Activated CD4-positive, alpha-beta T cell treated with anti-CD3 and anti-CD28 coated beads, Interleukin-2, amount 50 U/mL, for 24 hours (primary cell): ENCODE results near the gene SH3GLB2.
A peak's percentile ranks its signal among the peaks of the same experiment; 100 is the strongest.
"Not testable (repeated sequence)": the region's sequence is repeated elsewhere in the genome, so short reads cannot be mapped to it uniquely, and the experiment has no call there.

Experiments
- DNase-seq, 2 donors: peaks; one replicate each; pipeline ENCODE4 v3.0.0-alpha.2; 2020; ENCODE audit warnings: low read depth in 1 of 2, low spot score in 1 of 2

Gene SH3GLB2

GRCh38 chr9:129054163-129054851 is 26.2 kb upstream of the SH3GLB2 start:
- no peak for DNase-seq

GRCh38 chr9:129053020-129053419 is 24.9 kb upstream of the SH3GLB2 start:
- no peak for DNase-seq

DNA sequence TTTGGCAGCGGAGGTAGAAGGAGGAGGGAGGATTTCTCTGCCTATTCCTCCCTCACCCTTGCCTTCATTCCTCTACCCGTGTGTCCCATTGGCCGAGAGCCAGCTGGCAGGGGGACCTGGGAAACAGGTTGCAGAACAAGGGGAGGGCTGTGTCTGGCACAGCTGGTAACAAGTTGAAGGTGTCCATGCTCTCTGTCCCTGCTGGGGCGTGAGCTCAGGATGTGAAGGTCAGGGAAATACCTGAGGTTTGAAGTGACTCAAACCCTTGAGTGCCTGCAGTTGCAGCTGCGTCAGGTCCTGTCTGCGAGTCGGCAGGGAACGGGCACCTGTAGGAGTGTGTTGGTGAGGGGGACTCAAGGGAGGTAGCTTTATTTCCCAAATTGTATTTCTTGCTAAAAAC is 24.5 kb upstream of the SH3GLB2 start:
- DNase-seq, result no peak

DNA sequence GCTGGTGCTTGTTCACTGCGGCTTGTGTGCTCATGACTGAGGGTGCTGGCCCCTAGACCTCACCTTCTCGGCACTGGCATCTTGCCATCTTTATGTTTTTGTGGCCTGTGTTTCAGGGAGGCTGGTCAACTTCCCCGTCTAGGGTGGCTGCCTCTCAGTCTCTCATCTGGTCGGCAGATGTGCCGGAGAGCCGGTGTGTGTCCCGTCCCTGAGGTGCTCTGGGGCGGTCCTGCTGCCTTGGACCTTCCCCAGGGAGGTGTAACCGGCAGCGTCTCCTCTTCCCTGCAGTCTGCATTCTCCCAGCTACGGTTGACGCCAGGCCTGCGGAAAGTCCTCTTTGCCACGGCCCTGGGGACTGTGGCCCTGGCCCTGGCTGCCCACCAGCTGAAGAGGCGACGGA is 13.9 kb upstream of the SH3GLB2 start:
- DNase-seq, result no peak

- DNase-seq, result no peak
Measured at GRCh38 chr9:129040113-129040643, 12.0 kb upstream of the SH3GLB2 start.

DNA sequence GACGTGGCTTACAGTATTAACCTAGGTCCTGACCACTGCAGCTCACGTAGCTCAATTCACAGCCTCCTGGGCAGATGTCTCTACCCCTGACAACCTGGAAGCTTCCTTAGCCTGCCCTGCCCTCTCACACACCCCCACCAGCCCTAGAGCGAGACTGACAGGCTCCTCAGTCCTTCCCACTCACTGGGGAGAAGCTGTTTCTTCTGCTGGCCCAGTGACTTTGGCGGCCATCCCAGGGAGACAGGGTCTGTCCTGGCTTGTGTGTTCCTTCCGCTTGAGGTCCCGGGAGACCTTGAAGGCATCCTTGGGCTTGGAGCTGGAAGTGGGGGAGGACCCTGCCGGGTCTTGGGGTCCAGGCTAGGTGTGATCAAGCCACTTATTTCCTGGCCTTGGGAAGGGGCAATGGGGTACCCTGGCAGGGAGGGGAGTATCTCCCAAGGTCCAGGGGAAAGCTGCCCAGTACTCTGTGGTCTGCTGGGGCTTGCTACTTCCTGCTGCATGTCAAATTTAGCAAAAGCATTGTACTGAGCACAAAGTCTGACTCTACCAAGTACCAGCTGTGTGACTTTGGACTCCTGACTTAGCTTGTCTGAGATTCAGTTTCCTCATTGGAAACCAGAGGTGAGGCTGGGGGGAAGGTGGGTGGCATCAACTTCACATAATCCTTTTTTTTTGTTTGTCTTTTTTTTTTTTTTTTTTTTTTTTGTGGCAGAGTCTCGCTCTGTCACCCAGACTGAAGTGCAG is 10.2 kb upstream of the SH3GLB2 start:
- DNase-seq, result no peak

- no peak for DNase-seq
Measured at GRCh38 chr9:129037767-129038098, 9.6 kb upstream of the SH3GLB2 start.

DNA sequence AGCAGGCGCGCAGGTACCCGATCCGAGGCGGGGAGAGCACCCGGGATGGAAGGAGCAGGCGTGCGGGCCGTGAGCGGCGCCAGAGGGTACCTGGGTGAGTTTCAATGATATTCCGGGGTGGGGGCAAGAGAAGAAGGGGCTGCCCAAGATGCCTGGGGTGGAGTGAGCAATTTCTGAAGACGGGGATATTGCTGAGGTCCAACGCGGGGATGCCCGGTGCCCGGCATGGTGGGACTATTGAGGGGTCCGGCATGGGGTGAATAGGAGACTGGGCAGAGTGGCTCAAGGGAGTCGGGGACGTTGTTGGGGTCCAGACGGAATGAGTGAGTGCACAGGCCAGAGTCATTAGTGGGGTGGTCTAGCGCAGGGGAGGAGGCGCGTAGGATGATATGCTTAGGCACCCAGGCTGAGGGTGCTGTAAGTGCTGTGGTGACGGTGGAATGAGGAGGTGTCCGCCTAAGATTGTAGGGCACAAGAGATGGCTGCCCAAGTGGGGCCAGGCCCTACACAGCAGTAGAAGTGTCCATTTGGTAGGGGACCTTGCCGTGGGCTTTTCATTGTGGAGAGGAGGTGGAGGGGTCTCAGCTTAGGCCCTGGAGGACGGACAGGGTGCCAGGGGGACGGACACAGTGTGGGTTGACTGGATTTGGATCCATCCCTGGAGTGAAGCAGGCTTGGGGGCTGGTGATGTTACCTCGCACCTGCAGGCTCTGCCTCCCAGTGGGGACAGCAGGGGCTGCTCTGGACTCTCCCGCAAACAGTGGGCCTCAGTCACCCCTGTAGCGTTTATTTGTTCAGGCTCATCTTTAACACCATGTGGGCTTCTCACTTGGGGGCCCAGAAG is 9.0 kb upstream of the SH3GLB2 start:
- no peak for DNase-seq

DNA sequence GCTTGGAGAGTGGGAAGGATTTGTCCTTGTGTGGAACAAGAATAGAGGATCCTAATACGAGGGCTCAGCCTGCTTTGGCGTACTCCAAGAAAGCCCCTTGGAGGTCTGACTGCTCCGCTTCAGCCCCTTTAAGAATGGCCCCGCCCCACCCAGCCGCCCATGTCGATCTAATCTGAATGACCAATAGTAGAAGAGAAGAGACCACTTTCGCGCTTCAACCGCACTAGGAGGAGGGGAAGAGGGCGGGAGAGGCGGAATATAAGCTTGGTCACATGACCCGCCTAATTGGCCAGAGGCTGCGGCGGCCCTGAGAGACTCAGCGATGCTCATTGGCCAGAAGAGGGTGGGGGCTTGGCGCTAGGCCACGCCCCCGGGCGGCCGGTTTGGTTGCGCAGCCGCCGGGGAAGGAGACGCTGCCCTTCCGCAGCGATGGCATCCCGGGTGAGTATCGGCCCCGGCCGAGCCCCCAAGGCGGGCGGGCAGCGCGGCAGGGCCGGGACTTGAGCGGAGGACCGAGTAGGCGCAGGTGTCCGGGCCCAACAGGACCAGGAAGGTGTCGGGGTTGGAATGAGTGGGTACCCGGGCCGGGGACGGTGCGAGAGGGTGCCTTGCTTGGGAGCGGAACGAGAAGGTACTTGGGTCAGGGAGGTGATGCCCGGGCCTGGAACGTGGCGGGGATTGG is 8.3 kb upstream of the SH3GLB2 start, which contains the start of gene MIGA2:
TSS of gene MIGA2 (plus strand) at position 386 of the 682 bp plus-strand sequence. CDS start 3,969 bp downstream, outside the sequence.
- peak; percentile 72 to 95 for DNase-seq

- DNase-seq, result not testable (repeated sequence)
Measured at GRCh38 chr9:129035838-129036237, 7.7 kb upstream of the SH3GLB2 start.

- no peak for DNase-seq
Measured at GRCh38 chr9:129033216-129033615, 5.1 kb upstream of the SH3GLB2 start.

DNA sequence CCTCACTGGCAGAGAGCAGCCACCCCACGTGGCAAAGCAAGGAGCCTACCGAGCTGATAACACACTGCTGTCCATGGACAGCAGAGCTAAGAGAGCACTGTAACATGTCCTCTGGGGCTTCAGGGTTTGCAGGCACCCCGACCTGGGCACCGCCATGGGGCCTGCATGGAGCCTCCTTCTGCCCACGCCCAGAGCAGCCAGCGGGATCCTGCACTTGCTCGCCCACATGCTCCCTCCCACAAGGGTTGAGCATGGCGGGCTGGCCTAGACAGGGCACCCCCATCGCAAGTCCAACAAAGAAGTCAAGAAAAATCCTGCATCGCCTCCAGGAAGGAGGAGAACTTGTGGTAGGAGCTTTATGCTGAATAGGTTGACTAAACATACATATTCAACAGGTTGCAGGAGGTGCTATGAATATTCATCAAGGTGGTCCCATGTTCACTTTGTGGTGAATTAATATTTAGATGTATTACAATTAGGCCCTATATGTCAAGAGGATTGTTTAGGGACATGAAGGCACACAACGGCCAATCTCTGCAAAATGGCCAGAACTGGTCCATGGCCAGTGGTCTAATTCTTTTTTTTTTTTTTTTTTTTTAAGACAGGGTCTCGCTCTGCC is 4.5 kb upstream of the SH3GLB2 start:
- no peak for DNase-seq

DNA sequence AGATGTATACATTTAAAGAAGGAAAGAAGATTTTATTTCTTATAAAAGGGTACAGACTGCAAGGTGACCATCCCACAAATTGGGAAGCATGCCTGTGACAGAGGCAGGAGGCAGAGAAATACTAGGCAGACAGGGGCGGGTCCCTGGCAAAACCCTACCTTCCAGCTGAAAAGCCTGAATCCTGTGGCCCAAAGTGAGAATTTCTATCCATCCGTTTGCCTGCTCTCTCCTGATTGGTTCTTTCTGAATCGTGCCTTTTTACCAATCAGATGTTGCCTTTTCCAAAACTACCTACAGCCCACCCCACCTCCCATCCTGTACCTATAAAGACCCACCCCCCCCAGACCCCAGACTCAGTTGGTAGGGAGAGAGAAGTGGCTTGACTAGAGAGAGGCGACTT is 3.4 kb upstream of the SH3GLB2 start:
- no peak for DNase-seq

DNA sequence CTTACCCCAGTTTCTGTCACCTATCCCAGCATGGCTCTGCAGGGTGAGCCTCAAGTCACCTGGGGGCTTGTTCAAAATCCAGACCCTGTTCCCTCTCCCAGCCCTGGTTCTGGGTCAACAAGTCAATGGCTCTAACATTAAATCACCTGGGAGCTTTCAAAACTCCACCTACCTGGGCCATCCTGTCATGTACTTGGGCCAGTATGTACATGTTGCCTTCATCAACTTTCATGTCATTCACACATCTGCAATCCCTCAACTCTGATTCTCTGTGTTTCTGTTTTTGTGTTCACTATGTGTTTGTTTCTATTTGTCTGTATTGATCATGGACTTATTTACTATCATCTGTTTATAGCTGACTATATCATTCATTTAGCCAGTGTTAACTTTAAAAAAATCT is 2.1 kb upstream of the SH3GLB2 start:
- no peak for DNase-seq

GRCh38 chr9:129027685-129028191 is 393 bp downstream of the SH3GLB2 start:
- peak in 1 of 2 donors; percentile 15 for DNase-seq

DNA sequence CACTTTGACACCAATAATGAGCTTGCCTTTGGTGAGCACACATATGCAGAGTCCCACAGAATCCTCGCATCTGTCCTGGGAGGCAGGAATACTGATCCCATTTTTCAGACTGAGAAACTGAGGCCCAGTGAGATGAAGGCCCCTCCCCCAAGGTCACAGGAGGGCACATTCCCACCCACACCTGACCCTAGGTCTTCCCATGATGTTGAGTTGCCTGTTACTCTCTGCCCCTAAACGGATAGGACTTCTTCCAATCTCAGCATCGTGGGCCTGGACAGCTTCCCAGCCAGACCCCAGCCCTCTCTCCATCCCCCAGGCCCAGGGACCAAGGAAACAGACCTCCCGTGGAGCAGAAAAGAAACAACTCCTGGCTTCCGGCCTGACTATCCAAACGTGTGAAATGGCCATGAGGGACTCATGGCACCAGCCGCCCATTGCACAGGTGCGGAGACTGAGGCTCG is 877 bp downstream of the SH3GLB2 start:
- no peak for DNase-seq

- DNase-seq, result no peak
Measured at GRCh38 chr9:129026442-129027223, 1.5 kb downstream of the SH3GLB2 start.

DNA sequence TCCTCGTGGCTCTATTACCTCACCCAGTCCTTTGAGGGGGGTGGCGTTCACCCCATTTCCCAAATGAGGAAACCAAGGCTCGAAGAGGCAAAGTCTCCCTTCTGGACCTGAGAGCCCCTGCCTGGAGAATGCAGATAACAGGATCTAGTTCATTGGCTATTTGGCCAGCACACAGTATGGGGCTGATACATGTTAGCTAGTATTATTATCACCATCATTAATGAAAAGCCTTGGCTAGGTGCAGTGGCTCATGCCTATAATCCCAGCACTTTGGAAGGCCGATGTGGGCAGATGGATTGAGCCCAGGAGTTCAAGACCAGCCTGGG is 4.3 kb downstream of the SH3GLB2 start:
- DNase-seq, result no peak

DNA sequence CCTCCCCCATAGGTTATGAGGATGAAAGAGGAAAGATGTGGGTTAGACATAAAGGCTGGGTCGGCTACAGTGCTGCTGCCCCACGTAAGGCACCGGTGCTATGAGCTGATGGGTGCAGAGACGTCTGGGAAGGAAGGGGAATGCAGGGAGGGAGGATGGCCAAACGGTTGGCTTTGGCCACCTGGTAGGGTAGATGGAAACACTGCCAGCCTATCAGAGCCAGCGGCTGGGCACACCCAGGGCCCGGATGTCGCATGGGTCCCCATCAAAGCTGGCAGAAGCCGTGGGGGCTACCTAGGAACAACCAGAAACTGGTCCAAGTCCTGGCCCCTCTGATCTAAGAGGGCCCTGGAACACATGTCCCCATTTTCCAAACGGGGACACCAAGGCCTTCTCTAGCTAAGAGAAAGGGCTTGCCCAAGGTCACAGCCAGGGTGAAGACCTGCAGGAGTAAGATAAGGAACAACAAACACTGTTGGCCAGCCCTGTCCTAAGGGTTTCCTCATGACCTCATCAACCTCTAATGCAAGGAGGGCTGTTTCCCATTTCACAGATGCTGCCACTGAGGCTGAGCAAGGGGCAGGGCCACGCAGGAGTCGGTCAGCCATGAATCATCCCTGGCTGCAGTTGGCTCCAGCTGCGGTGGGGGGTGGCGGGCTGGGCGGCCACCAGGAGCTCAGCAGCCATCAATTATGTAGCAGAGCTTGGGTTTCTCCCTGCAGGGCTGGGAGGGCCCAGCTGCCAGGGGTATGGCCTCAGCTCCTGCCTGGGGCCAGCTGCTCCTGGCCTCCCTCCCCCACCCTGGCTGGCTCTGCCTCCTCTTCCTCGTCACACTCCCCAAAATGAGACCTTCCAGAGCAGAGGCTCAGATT is 4.9 kb downstream of the SH3GLB2 start:
- DNase-seq, result no peak
